ENCODE measurements around the gene ARSJ.

Gene ARSJ

GRCh38 chr4:113987382-113987941 lies 8.0 kb upstream of the ARSJ start:
- DNase-seq (ENCODE audit: low spot score): no peak

DNA sequence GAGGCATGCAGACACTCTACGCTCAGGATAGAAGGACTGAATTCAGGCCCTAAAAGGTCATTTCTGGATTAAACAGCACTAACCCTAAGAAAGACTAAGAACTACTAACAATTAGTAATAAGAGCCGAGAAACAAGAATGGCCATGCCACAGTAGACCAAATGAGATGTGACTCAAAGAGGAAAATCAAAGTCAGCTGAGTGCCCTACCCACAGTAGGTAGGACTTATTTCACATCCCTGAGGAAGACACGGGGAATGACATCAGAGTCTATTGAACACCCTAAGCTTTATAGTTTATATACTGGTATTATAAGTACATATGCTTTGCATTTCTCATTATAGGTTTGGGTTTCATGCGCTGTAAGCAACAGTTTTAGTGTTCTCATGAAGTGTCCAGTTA lies 2.7 kb upstream of the ARSJ start:
- DNase-seq (ENCODE audit: low spot score): no peak

GRCh38 chr4:113981591-113981990 lies 2.1 kb upstream of the ARSJ start:
- DNase-seq (ENCODE audit: low spot score): no peak

DNA sequence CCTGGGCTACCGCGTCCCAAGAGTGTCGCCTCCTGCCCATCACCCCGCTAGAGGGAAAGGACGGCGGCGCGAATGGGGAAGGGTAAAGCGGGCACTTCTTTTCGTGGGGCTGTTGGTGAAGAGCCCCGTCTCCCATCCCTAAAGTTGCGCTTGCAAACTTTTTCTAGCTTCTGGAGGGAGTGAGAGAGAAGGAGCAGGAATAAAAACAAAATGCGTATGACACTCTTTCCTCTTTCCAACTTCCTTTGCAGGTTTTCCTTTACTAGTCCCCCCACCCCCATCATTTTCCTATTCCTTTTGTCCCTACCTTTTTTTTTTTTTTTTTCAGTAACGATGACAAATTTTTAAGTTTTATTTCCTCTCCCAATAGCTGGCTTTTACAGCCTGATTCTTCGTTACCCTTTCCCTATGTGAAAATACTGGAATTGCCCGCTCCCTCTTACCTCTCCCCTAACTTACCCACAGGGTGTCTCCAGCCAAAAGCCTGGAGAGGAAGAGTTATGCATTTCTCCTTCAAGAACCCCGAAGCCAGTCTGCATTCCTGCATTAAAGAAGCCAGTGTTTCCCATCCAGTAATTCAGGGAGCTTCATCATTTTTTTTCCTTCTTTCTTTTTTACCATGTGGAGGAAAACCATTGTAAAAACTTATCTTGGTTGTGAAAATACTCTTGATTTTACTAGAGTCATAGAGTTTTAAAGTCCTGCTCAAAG lies 613 bp upstream of the ARSJ start:
- DNase-seq (ENCODE audit: low spot score): no peak

- DNase-seq (ENCODE audit: low spot score): no peak
Measured at GRCh38 chr4:113978561-113979147, 793 bp downstream of the ARSJ start.

- no peak for DNase-seq (ENCODE audit: low spot score)
Measured at GRCh38 chr4:113978105-113978504, 1.3 kb downstream of the ARSJ start.

- no peak for DNase-seq (ENCODE audit: low spot score)
Measured at GRCh38 chr4:113977526-113977855, 2.0 kb downstream of the ARSJ start.

- DNase-seq (ENCODE audit: low spot score): no peak
Measured at GRCh38 chr4:113976741-113977525, 2.5 kb downstream of the ARSJ start.

- DNase-seq (ENCODE audit: low spot score): no peak
Measured at GRCh38 chr4:113975578-113975977, 3.9 kb downstream of the ARSJ start.

DNA sequence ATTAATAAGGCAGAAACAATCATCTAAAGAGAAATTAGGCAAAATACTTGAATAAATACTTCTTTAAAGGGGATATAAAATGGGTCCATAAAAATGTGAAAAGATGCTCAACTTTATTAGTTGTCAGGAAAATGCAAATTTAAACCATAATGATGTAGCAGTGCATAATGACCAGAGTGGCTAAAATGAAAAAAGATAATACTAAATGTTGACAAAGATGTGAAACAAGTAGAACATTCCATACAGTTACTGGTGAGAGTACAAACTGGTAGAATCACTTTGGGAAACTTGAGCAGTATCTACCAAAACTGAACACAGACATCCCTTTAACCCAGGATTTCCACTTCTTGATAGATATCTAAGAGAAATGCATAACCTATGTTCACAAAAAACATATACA lies 5.0 kb downstream of the ARSJ start:
- DNase-seq (ENCODE audit: low spot score): no peak

DNA sequence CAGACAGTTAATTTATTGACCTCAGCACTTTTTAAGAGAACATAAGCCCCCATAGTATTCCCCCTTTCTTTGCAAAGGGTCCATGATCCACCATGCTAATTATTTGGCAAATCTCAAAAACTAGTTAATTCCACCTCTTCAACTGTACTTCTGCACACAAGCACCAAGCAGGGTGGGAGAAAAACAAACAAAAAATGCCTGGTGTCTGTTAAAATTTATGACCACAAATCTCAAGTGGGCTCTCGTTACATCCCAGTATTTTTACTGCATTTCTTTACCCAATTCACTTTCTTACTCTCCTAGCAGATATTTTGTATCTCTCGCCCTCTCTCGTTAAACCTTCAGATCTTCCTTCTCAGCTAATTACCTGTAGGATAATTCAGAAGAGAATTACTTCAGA lies 6.1 kb downstream of the ARSJ start:
- no peak for DNase-seq (ENCODE audit: low spot score)

DNA sequence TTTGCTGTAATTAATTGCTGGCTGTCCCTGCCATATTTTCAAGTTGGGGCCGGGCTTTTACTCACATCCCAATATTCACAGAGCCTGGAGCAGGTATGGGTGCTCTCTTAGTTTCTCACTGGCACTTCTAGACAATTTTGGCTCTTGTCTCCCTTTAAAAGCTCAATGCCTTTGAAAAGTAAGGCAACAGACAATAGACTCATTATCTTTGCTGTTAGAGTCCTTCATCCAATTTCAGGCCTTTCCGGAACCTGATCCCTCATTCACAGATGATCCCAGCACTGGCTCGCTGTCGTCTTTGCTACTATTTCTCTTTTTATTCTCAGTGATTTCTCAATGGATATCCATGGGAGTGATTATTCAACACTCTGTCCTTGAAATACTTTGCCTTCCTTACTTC lies 6.7 kb downstream of the ARSJ start:
- DNase-seq (ENCODE audit: low spot score): no peak

- DNase-seq (ENCODE audit: low spot score): no peak
Measured at GRCh38 chr4:113971706-113972360, 7.6 kb downstream of the ARSJ start.

DNA sequence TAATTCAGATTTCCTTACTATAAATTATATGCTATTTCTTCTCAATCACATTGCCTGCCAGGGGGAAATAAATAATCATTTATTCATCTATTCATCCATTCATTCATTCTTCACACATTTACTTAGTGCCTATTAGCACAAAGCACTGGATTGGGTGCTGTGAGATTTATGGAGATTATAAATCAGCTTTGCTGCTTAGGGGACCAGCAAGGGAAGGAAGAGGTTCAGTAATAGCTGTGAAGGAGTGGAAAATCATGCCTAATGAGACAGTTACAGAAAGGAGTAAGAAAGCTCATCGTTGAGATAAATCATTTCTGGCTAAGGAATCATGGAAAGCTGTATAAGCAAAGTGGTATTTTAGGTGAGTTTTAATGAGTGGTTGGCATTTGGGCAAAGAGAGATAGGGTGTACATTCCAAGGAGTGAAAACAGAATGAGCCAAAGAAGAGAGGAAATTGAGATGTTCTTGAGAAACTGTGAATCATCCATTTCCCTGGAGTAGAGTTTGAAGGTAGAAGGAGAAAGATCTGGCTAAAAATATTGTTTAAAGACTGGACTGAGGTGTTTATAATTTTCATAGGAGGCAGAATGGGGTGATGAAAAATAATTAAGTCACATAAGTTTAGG lies 9.6 kb downstream of the ARSJ start:
- DNase-seq (ENCODE audit: low spot score): no peak

GRCh38 chr4:113968473-113968872 lies 11.0 kb downstream of the ARSJ start:
- DNase-seq (ENCODE audit: low spot score): no peak

DNA sequence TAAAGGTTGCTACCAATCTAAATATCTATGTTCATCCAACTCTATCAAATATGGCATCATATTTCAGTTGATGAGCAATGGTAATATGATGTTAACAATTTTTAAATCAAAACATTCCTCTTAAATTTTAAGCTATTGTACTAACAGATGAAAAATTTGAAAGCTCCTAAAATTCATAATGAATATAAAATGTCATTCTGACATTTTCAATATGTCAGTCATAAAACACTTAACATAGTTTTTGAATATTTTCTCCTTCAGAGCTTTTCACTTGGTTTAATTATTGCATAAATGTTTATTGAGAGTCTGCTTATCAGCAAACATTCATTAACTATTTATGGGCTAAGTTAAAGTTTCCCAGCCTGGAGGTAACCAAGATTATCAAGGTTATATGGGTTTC lies 11.8 kb downstream of the ARSJ start:
- no peak for DNase-seq (ENCODE audit: low spot score)

DNA sequence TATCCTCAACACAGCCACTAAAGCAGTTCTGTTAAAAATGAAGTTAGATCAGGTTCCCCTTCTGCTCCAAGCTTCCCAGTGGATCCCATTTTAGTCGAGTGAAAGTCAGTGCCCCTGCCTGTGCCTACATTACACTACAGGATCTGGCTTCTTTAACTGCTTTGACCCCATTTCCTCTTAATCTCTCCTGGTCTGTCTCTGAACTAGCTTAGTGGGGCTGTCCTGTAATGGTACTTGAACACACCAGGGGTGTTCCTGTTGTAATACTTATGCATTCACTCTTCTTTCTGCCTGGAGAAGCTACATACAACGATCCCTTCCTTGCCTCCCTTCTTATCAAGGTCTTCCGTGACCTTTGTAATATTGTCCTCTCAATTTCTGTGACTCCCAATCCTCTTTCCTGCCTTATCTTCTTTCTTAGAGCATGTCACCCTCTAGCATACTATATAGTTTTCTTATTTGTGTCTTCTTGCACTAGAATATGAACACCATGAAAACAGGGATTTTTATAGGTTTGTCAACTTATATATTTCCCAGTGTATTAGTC lies 16.7 kb downstream of the ARSJ start:
- no peak for DNase-seq (ENCODE audit: low spot score)

GRCh38 chr4:113962016-113962347 lies 17.5 kb downstream of the ARSJ start:
- DNase-seq (ENCODE audit: low spot score): no peak

DNA sequence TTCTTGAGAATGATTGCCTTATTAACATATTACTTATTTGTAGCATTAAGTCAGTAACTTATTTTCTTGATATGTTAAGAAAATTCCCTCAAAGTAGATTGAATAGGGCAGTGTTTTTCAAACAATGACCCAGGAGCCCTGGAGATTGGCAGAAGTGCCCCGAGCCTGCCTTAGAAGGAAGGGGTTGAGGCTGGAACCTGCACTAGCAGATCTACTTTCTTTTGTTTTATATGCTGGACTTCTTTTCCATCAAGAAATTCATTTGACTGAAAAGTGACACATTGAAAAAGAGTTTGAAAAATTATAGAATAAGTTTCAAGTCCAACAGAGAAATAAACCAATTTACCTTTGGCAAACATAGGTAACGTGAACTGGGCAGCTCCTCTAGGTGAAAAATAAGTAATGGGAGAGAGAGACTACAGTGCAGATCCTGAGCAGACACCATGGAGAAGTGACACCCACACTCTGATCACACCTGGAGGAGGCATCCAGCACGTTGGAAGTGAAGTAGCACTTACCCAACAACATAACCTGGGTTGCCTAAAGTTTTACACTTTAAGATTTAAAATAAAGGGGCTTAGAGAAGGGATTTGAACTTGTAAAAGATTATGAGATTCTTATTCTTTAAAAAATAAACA lies 18.6 kb downstream of the ARSJ start:
- DNase-seq (ENCODE audit: low spot score): no peak

- no peak for DNase-seq (ENCODE audit: low spot score)
Measured at GRCh38 chr4:113959539-113959937, 19.9 kb downstream of the ARSJ start.

DNA sequence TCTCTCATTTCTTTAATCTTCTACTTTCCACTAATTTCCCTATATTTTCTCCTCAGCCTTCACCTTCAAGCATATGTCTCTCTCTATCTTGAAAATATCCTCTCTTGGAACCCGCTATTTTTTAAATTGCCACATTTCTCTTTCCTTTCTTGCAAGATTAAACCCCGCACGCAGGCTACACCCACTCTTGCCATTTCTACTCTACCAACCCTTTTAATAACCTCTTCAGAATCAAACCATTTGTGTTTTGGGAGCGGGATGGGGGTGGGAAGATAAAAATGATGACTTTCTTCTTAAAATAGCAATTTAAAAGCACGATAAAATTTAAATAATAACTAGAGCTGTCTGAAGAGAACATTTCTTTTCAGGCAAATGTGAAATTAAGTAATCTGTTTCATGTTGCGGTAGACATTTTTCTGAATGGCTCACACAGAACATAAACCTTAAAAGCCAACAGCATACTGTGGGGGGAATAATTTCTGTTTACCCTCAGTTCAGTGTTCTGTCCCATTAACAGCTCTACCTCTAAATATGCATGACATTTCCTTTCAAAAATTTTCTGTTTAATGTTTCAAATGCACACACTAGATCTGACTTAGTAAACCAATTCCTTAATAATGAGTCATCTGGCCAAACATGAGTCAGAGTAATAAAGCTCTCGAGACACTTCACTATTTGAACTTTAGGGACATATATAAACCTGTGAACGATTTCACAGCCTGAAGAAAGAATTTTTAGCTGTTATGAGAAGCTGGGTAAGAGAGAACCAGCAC lies 20.5 kb downstream of the ARSJ start:
- DNase-seq (ENCODE audit: low spot score): no peak
